ENCODE data around the gene PPIL1. TPM values are rescaled to one million over a fixed set of nuclear protein-coding genes. Genes with fewer than 3 reads are reported as not detected.

The PPIL1 gene
- total and polyA plus RNA-seq, 2 of the 13 experiments (the other 11 are each of a cell fraction or from before 2014, with no cell fraction given) = 74.2 to 144 TPM

DNA sequence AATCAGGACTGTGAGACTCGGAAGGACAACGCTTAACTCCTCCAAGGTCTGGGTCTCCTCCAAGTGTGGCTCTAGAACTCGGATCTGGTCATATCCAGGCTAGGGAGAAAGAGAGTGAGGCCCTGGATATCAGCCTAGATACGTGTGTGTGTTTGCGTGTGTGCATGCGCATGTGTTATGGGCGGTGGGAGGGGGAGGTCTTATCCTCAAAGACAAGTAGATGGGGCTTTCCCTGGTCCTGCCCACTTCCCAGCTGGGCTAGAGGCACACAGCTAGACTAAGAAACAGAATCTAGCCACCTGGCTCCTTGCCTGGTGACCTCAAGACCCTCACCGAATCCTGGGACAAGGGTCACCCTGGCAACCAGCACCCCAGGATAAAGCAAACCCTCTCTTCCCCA lies 48.6 kb downstream of the PPIL1 start:
- Histone ChIP-seq H3K9ac (ENCODE audit: insufficient read depth, low read depth, low read length) (no peak overlapping the region), H3K27me3 (ENCODE audit: control insufficient read depth in 1 of 2, insufficient read depth in 2 of 2, low read length in 2 of 2) (peaks cover 12 to 52% of the 10 kb centered on the region in 2 experiments; a peak in 4 of 5 replicates), H3K4me1 (ENCODE audit: insufficient read depth, low read length) (peaks cover 100% of the 10 kb centered on the region), H3K4me2 (ENCODE audit: low read depth, low read length) (peak overlapping the region; percentile 16; the same call in 1 of the 2 replicates), H3K4me3 (replicated peaks in 1 of 3; ENCODE audit: insufficient read depth in 1 of 3, low read depth in 2 of 3, low read length in 3 of 3) (no peak overlapping the region), H3K79me2 (ENCODE audit: insufficient read depth, low read length) (no peaks in the 10 kb centered on the region), H3K27ac (ENCODE audit: extremely low read length, insufficient read depth, low read length) (no peak overlapping the region), H2AFZ (ENCODE audit: low read length) (no peak overlapping the region), H3K36me3 (replicated peaks in 1 of 2; ENCODE audit: control insufficient read depth in 1 of 2, insufficient read depth in 2 of 2, low read length in 2 of 2) (no peaks in the 10 kb centered on the region), H3K9me3 (ENCODE audit: low read length) (no peaks in the 10 kb centered on the region), H4K20me1 (ENCODE audit: insufficient read depth, low read length) (no peaks in the 10 kb centered on the region)
- in situ Hi-C loops (cut with HindIII; ENCODE audit: extremely low pct_ligation_motif_present, low pct_unique_long_range_greater_than_20kb) = no loop called here
- BruUV-seq (replicated peaks) = no TSS peak
- CTCF ChIA-PET (ENCODE audit: low intra/inter-chr PET ratio, low total read pairs) = no interaction called here
- ATAC-seq (no peak), DNase-seq (ENCODE audit: low spot score) (no peak), FAIRE-seq (no peak)
- POLR2A ChIA-PET = no interaction called here
- WGBS (ENCODE audit: low lambda C conversion rate) = 47% methylated on average over 8 of the region's 8 CpGs
- intact Hi-C loops (cut with micrococcal nuclease; ENCODE audit: unreplicated experiment) = no loop called here
- TF ChIP-seq ZNF431 (CRISPR knock-in tag; IDR thresholded peaks at IDR 0.05; ENCODE audit: borderline replicate concordance, low read depth) (no peak), ZNF451 (CRISPR knock-in tag; IDR thresholded peaks at IDR 0.05) (no peak), REL (CRISPR knock-in tag; conservative IDR thresholded peaks at IDR 0.05) (0 out of 2 replicates have a peak, but pooled peaks have one; percentile 13), SRSF4 (IDR thresholded peaks at IDR 0.05; ENCODE audit: low read depth, low read length, poor library complexity, severe bottlenecking) (no peak), ETV6 (CRISPR knock-in tag; conservative IDR thresholded peaks at IDR 0.05) (no peak), HNF1A (IDR thresholded peaks at IDR 0.05; ENCODE audit: low read depth) (no peak), HNF1A (CRISPR knock-in tag; IDR thresholded peaks at IDR 0.05; ENCODE audit: borderline replicate concordance) (no peak), ZNF891 (CRISPR knock-in tag; IDR thresholded peaks at IDR 0.05) (peak; percentile 3; the same call in 1 of the 2 replicates), NFRKB (IDR thresholded peaks at IDR 0.05) (no peak), ZNF577 (CRISPR knock-in tag; IDR thresholded peaks at IDR 0.05; ENCODE audit: borderline replicate concordance, low read depth) (no peak), SKI (IDR thresholded peaks at IDR 0.05; ENCODE audit: partially characterized antibody) (no peak), FOXO4 (CRISPR knock-in tag; conservative IDR thresholded peaks at IDR 0.05) (0 out of 2 replicates have a peak, but pooled peaks have one; percentile 50), CHD4 (IDR thresholded peaks at IDR 0.05; ENCODE audit: borderline replicate concordance, low read length) (no peak), HNRNPUL1 (IDR thresholded peaks at IDR 0.05; ENCODE audit: low read depth, low read length) (no peak)
- TF ChIP-seq, protein P1, sequence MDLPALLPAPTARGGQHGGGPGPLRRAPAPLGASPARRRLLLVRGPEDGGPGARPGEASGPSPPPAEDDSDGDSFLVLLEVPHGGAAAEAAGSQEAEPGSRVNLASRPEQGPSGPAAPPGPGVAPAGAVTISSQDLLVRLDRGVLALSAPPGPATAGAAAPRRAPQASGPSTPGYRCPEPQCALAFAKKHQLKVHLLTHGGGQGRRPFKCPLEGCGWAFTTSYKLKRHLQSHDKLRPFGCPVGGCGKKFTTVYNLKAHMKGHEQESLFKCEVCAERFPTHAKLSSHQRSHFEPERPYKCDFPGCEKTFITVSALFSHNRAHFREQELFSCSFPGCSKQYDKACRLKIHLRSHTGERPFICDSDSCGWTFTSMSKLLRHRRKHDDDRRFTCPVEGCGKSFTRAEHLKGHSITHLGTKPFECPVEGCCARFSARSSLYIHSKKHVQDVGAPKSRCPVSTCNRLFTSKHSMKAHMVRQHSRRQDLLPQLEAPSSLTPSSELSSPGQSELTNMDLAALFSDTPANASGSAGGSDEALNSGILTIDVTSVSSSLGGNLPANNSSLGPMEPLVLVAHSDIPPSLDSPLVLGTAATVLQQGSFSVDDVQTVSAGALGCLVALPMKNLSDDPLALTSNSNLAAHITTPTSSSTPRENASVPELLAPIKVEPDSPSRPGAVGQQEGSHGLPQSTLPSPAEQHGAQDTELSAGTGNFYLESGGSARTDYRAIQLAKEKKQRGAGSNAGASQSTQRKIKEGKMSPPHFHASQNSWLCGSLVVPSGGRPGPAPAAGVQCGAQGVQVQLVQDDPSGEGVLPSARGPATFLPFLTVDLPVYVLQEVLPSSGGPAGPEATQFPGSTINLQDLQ (CRISPR knock-in tag; IDR thresholded peaks at IDR 0.05) = no peak
- TF ChIP-seq, protein P2, sequence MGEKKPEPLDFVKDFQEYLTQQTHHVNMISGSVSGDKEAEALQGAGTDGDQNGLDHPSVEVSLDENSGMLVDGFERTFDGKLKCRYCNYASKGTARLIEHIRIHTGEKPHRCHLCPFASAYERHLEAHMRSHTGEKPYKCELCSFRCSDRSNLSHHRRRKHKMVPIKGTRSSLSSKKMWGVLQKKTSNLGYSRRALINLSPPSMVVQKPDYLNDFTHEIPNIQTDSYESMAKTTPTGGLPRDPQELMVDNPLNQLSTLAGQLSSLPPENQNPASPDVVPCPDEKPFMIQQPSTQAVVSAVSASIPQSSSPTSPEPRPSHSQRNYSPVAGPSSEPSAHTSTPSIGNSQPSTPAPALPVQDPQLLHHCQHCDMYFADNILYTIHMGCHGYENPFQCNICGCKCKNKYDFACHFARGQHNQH (CRISPR knock-in tag; IDR thresholded peaks at IDR 0.05) = no peak

All from HepG2 (cell line).